Tibial nerve (tissue), 4 donors: ENCODE results near the gene SLC22A3. TPM values are rescaled to one million over a fixed set of nuclear protein-coding genes. Genes with fewer than 3 reads are reported as not detected.

Experiments used
- DNase-seq, 2 donors: peaks; one replicate each; pipeline ENCODE4 v3.0.0-alpha.2; 2019; ENCODE audit warnings: low spot score in 2 of 2
- H3K27ac ChIP-seq, 4 donors: fragments of 200-600 bp; sonication (generic) in 3 of 4; one replicate each; pipeline ENCODE4 v1.5.1; 2017 to 2019; ENCODE audit warnings: mild to moderate bottlenecking in 1 of 4
- H3K27me3 ChIP-seq, 2 donors: fragments of 200-600 bp; sonication (generic) in 1 of 2; one replicate each; pipeline versions ENCODE4 v1.5.1 to v1.6.0; 2017 to 2019
- H3K36me3 ChIP-seq, 3 donors: fragments of 200-600 bp; sonication (generic); one replicate each; pipeline ENCODE4 v1.5.1; 2018 to 2019
- H3K4me1 ChIP-seq, 4 donors: fragments of 200-600 bp; sonication (generic) in 3 of 4; one replicate each; pipeline ENCODE4 v1.5.1; 2017 to 2019
- H3K4me3 ChIP-seq, 4 donors: fragments of 200-600 bp; sonication (generic) in 3 of 4; one replicate each; pipeline ENCODE4 v1.5.1; 2017 to 2019; ENCODE audit warnings: mild to moderate bottlenecking in 1 of 4, moderate library complexity in 1 of 4
- H3K9me3 ChIP-seq, 4 donors: fragments of 200-600 bp; sonication (generic) in 3 of 4; one replicate each; pipeline ENCODE4 v1.5.1; 2017 to 2019
- EP300 ChIP-seq, 2 donors: sonication (generic); formaldehyde crosslinking; IDR thresholded peaks; one replicate each; pipeline ENCODE4 v1.6.1; 2017; ENCODE audit warnings: antibody characterized with exemption in 2 of 2, mild to moderate bottlenecking in 1 of 2
- POLR2A ChIP-seq, 2 donors: fragments of 450-650 bp; IDR thresholded peaks; one replicate each; pipeline ENCODE4 v1.6.1; 2017; ENCODE audit warnings: antibody characterized with exemption in 2 of 2, mild to moderate bottlenecking in 2 of 2, moderate library complexity in 2 of 2
- WGBS, 2 donors: methylation state at CpG; one replicate each; pipeline ENCODE4 v1.1.5; 2018; 5-methylcytosine and 5-hydroxymethylcytosine counted together
- total RNA-seq, 4 donors: library from RNA; depleted of rRNA; stranded (reverse); fragments of >200 nt; gene quantifications; one replicate each; pipeline ENCODE4 v1.1.0, GENCODE V29; 2016
- TF ChIP-seq, protein P1 (sequence below), 5 experiments: fragments of 200-600 bp in 3 of 5; fragments of 450-650 bp in 2 of 5; sonication (generic) in 3 of 5; IDR thresholded peaks; one replicate each; pipeline ENCODE4 v1.5.1; 2016 to 2019; ENCODE audit warnings: antibody characterized with exemption in 5 of 5, mild to moderate bottlenecking in 3 of 5, moderate library complexity in 2 of 5

SLC22A3 gene
- total RNA-seq, 4 donors from 2014 or later, result 76.8 to 361 (median 263) TPM

DNA sequence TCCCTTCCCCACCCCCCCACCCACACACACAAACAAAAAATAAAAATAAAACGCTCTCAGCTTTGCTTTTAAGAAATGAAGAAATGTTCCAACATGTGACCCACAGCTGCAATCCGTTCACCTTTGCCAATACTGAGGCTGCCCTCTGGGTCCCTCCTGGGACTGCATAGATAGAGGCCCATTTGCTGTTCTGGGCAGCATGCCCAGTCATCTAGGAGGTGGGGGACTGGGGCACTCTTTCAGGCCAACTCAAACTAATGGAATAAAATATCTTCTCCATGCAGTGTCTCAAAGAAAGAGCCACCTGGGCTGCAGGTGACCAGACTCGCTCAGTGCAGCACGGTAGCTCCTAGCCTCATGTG lies 79.9 kb downstream of the SLC22A3 start:
- no peak overlapping the region for H3K4me3 ChIP-seq
- peaks cover 3 to 58% (median 9%) of the 10 kb centered on the region in 4 donors for H3K4me1 ChIP-seq
- no peaks in the 10 kb centered on the region for H3K9me3 ChIP-seq
- H3K27ac ChIP-seq, result peak overlapping the region in 2 of 4 donors; percentile 48 to 81
- 33 to 37% methylated on average over 4 of the region's 4 CpGs for WGBS, 2 donors
- TF ChIP-seq POLR2A (IDR thresholded peaks at IDR 0.05) (no peak), EP300 (IDR thresholded peaks at IDR 0.05) (peak in 1 of 2 donors; percentile 77)
- TF ChIP-seq, protein P1, sequence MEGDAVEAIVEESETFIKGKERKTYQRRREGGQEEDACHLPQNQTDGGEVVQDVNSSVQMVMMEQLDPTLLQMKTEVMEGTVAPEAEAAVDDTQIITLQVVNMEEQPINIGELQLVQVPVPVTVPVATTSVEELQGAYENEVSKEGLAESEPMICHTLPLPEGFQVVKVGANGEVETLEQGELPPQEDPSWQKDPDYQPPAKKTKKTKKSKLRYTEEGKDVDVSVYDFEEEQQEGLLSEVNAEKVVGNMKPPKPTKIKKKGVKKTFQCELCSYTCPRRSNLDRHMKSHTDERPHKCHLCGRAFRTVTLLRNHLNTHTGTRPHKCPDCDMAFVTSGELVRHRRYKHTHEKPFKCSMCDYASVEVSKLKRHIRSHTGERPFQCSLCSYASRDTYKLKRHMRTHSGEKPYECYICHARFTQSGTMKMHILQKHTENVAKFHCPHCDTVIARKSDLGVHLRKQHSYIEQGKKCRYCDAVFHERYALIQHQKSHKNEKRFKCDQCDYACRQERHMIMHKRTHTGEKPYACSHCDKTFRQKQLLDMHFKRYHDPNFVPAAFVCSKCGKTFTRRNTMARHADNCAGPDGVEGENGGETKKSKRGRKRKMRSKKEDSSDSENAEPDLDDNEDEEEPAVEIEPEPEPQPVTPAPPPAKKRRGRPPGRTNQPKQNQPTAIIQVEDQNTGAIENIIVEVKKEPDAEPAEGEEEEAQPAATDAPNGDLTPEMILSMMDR (IDR thresholded peaks at IDR 0.05), result no peak
- peak; percentile 70 to 71 for DNase-seq
- no peaks in the 10 kb centered on the region for H3K27me3 ChIP-seq
- no peaks in the 10 kb centered on the region for H3K36me3 ChIP-seq

DNA sequence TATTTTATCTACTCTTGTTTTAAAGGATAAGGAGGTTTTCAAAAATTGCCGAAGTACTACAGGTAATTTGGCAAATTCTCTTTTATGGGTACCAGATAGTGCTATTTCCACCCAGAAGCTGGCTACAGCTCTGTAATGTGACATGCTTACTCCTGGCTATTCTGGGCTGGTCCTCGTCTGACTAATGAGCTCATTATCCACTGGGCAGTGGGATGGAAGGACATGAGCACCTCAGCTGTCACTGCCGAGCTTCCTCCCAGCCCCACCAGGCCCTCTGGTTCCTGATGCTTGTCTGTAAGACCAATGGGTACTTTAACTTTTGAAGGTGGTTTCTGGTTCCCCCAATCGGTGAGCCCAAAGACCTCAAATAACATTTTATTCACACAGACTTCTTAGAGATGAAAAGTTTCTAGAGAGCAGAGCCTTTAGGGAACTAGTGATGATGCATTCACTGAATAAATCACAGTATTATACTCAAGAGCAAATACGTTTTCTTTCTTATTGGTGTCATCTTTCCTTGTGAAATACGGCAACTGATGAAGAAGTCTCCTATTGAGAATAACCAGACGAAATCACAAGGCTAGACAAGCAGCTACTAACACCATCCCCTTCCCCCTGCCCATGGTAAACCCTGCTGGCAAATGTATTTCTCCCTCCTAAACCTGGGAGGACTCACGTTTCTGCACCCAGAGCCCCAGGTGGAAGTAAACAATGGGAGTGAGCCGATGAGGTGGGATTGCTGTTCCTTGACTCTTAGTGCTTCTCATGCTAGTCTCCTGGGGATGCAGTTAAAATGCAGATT lies 80.8 kb downstream of the SLC22A3 start:
- Histone ChIP-seq H3K36me3 (no peaks in the 10 kb centered on the region), H3K4me1 (peaks cover 3 to 58% (median 9%) of the 10 kb centered on the region in 4 donors), H3K27ac (peak overlapping the region in 2 of 4 donors; percentile 15 to 54), H3K27me3 (no peaks in the 10 kb centered on the region), H3K4me3 (no peak overlapping the region), H3K9me3 (no peaks in the 10 kb centered on the region)
- 47 to 53% methylated on average over 9 of the region's 9 CpGs for WGBS, 2 donors
- DNase-seq, result no peak
- TF ChIP-seq EP300 (IDR thresholded peaks at IDR 0.05) (peak in 1 of 2 donors; percentile 8), POLR2A (IDR thresholded peaks at IDR 0.05) (no peak)

DNA sequence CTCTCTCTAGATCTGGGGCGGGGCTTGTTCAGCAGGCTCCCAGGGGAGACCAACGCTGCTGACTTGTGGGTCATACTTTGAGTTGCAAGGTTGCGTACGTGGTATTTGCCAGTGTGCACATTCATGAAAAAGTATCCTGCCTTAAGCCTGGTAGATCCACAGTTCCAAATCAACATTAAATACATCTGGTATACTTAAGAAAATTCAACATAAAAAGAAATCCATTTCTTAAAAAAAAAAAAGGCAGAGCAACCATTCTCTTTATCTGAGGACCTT lies 81.4 kb downstream of the SLC22A3 start:
- no peak for TF ChIP-seq EP300 (IDR thresholded peaks at IDR 0.05)
- no peak for TF ChIP-seq POLR2A (IDR thresholded peaks at IDR 0.05)
- TF ChIP-seq, protein P1 (IDR thresholded peaks at IDR 0.05), result no peak
- Histone ChIP-seq H3K4me1 (peaks cover 3 to 58% (median 9%) of the 10 kb centered on the region in 4 donors), H3K27me3 (no peaks in the 10 kb centered on the region), H3K4me3 (no peak overlapping the region), H3K9me3 (no peaks in the 10 kb centered on the region), H3K27ac (peak overlapping the region in 2 of 4 donors; percentile 15 to 54), H3K36me3 (no peaks in the 10 kb centered on the region)
- 59 to 70% methylated on average over 4 of the region's 4 CpGs for WGBS, 2 donors
- DNase-seq, result no peak

DNA sequence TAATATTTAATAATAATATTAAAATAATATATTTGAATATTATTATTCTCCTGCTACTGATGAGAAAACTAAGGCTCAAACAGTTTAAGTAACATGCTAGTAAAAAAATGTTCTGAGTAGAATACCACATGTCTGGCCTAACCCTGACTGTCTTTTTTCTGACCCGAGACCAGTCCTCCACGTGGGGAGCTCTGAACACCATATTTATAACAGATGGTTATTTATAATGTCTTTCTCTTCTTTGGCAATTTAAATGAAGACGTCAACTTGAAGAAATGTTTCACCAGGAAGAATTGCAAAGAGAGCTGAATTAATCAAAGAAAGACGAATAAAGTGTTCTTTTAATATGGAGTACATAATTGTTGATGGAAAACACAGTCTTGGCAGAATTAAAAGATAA lies 82.0 kb downstream of the SLC22A3 start:
- TF ChIP-seq POLR2A (IDR thresholded peaks at IDR 0.05) (no peak), EP300 (IDR thresholded peaks at IDR 0.05) (peak in 1 of 2 donors; percentile 24)
- TF ChIP-seq, protein P1 (IDR thresholded peaks at IDR 0.05), result no peak
- H3K27me3 ChIP-seq, result no peaks in the 10 kb centered on the region
- no peak overlapping the region for H3K4me3 ChIP-seq
- no peak for DNase-seq
- H3K9me3 ChIP-seq, result no peaks in the 10 kb centered on the region
- H3K27ac ChIP-seq, result peak overlapping the region; percentile 19 to 54 (median 35)
- WGBS, 2 donors, result 21% methylated on average over 4 of the region's 4 CpGs
- no peaks in the 10 kb centered on the region for H3K36me3 ChIP-seq
- H3K4me1 ChIP-seq, result peaks cover 3 to 58% (median 9%) of the 10 kb centered on the region in 4 donors

DNA sequence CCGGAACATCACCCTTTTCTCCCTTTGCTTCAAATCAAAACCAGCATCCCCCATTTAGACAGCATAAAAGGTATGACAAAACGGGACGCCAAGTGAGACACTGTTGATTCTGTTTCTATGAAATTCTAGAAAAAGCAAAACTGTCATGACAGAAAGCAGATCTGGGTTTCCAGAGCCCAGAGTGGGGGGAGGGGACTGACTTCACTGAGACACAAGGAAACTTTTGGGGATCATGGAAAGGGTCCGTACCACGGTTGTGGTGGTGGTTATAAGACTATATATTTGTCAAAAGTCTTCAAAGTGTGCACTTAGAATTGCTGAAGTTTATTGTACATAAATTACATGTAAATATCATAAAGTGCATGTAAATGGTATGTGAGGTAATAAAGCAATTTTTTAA lies 82.6 kb downstream of the SLC22A3 start:
- Histone ChIP-seq H3K27ac (peak overlapping the region; percentile 19 to 54 (median 35)), H3K4me3 (no peak overlapping the region), H3K27me3 (no peaks in the 10 kb centered on the region), H3K36me3 (no peaks in the 10 kb centered on the region), H3K9me3 (no peaks in the 10 kb centered on the region), H3K4me1 (peaks cover 3 to 58% (median 9%) of the 10 kb centered on the region in 4 donors)
- 49 to 50% methylated on average over 5 of the region's 5 CpGs for WGBS, 2 donors
- no peak for TF ChIP-seq POLR2A (IDR thresholded peaks at IDR 0.05)
- TF ChIP-seq, protein P1 (IDR thresholded peaks at IDR 0.05), result no peak
- no peak for TF ChIP-seq EP300 (IDR thresholded peaks at IDR 0.05)
- DNase-seq, result peak in 1 of 2 donors; percentile 17
